GM19239 (cell line): Measurements from ENCODE around the gene COL1A1.

Experiments
- DNase-seq: peaks from one replicate; pipeline ENCODE4 v3.0.0; 2011; ENCODE audit warnings: low spot score; ENCODE audit not compliant: insufficient read length
- FAIRE-seq: peaks from 2 replicates; lab custom pipeline; 2011; peaks lifted over from hg19 to GRCh38; lab: Jason Lieb, UNC

The COL1A1 gene

DNA sequence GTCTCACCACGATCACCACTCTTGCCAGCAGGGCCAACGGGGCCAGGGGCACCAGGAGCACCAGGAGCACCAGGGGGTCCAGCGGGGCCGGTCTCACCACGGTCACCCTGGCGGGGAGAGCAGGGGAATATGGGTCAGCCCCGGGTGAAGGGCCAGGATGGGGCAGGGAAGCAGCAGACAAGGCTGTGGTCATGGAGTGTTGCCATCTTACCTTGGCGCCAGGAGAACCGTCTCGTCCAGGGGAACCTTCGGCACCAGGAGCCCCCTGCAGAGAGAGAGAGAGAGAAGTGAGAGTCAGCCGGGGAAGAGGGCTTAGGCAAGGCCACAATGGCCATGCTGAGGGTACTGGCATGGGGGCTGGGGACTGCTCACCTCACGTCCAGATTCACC, 12.9 kb downstream of the COL1A1 start:
- DNase-seq (no peak), FAIRE-seq (no peak)

DNA sequence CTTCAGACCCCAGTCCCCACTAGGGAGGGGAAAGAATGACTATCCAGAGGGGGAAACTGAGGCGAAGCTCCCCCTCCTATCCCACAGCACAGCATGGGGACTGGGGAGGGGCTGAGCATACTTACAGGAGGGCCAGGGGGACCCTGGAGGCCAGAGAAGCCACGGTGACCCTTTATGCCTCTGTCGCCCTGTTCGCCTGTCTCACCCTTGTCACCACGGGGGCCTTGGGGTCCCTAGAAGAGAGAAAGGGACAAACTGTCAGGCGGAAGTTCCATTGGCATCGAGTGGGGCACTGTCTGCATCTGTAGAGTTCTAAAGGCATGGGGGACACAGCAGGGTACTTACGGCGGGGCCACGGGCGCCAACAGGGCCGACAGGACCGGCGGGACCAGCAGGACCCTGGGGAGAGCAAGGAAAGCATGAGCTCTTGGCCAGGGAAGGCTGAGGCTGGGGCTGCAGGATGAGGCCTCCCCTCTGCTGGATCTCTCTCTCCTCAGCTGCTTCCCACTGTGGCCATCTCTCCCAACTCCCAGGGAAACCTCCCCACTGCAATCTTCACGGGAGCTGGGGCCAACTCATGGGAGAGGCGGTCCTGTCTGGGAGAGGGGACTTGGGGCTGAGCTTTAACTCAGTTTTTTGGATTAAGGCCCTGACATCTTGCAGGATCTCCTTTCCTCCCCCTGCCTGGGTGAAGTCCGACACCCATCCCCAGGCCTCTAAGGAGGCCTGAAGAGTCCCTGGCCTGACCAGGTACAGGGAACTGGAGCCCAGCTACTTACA, 13.5 kb downstream of the COL1A1 start:
- FAIRE-seq (no peak), DNase-seq (no peak)

DNA sequence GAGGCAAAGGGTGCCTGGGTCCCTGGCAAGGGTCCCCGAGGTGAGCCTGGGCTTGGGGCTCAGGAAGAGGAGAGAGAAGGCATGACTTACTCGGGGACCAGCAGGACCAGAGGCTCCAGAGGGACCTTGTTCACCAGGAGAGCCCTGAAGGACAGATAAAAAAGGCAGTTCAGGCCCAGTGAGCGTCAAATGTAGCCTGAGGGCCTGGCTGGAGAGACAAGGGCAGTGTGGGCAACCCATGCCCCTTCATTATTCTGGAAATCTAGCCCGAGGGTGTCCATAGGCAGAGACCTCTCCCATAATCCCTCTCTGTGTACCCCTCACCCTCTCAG, 14.1 kb downstream of the COL1A1 start:
- no peak for FAIRE-seq
- no peak for DNase-seq

GRCh38 chr17:50186661-50187393, 14.6 kb downstream of the COL1A1 start:
- FAIRE-seq (no peak), DNase-seq (no peak)

DNA sequence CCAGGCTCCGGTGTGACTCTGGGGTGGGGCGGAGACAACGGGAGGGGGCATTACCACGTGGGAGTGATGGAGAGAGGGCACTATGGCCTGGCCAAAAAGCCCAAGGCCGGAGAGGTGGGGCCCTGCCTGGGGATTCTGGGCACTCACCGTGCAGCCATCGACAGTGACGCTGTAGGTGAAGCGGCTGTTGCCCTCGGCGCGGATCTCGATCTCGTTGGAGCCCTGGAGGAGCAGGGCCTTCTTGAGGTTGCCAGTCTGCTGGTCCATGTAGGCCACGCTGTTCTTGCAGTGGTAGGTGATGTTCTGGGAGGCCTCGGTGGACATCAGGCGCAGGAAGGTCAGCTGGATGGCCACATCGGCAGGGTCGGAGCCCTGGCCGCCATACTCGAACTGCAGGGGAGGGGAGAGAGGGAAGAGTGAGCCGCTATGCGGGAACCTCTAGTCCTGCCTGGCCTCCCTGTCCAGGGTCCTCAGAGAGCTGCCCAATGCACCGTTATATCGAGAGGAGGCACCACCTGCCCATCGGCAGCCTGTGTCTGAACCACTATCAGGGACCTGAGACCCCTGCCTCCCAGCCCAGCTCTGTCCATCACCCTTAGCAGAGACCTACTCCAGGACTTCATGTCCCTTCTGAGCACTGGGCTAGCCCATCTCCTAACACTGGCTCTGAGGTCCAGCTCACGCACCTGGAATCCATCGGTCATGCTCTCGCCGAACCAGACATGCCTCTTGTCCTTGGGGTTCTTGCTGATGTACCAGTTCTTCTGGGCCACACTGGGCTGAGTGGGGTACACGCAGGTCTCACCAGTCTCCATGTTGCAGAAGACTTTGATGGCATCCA, 15.6 kb downstream of the COL1A1 start:
- no peak for FAIRE-seq

DNA sequence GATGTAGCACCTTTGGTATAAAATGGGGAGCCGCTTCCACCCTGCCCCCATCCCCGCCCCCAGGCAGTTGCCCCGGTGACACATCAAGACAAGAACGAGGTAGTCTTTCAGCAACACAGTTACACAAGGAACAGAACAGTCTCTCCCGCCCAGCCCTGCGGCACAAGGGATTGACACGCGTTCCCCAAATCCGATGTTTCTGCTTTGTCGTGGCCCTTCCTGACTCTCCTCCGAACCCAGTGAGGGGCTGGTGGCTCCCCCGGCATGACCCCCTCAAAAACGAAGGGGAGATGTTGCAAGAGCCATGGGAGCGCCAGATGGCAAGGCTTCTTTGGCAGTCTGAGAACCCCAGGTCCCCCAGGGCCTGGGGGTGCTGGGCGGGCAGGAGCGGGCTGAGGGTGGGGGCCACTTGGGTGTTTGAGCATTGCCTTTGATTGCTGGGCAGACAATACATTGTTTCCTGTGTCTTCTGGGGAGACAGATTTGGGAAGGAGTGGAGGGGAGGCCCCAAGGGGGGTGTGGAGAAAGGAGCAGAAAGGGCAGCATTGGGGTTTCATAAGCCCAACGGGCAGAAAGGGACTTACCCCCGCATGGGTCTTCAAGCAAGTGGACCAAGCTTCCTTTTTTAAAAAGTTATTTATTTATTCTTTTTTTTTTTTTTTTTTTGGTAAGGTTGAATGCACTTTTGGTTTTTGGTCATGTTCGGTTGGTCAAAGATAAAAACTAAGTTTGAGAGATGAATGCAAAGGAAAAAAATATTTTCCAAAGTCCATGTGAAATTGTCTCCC, 16.6 kb downstream of the COL1A1 start:
- no peak for DNase-seq
- peak; percentile 8 for FAIRE-seq

More for the DNA sequence above, 15.6 kb downstream of the COL1A1 start:
- no peak for DNase-seq

DNA sequence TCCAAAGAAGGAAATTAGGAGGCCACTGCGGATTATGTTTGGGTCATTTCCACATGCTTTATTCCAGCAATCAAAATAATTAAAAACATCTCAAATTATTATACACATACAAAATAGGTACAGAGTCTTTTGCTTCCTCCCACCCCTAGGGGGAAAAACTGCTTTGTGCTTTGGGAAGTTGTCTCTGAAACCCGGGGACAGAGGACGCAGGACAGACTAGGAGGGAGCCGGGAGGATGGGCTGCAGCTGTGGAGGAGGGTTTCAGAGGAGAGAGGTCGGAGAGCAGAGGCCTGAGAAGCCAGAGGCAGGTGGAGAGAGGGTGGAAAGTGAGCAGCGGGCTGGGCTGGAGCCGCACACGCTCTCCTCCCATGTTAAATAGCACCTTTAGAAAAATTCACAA, 17.4 kb downstream of the COL1A1 start:
- FAIRE-seq: peak; percentile 49
- no peak for DNase-seq

GRCh38 chr17:50183421-50183994, 17.9 kb downstream of the COL1A1 start:
- peak; percentile 72 for FAIRE-seq
- DNase-seq: peak; percentile 52

GRCh38 chr17:50182783-50183420, 18.5 kb downstream of the COL1A1 start:
- DNase-seq (no peak), FAIRE-seq (no peak)

DNA sequence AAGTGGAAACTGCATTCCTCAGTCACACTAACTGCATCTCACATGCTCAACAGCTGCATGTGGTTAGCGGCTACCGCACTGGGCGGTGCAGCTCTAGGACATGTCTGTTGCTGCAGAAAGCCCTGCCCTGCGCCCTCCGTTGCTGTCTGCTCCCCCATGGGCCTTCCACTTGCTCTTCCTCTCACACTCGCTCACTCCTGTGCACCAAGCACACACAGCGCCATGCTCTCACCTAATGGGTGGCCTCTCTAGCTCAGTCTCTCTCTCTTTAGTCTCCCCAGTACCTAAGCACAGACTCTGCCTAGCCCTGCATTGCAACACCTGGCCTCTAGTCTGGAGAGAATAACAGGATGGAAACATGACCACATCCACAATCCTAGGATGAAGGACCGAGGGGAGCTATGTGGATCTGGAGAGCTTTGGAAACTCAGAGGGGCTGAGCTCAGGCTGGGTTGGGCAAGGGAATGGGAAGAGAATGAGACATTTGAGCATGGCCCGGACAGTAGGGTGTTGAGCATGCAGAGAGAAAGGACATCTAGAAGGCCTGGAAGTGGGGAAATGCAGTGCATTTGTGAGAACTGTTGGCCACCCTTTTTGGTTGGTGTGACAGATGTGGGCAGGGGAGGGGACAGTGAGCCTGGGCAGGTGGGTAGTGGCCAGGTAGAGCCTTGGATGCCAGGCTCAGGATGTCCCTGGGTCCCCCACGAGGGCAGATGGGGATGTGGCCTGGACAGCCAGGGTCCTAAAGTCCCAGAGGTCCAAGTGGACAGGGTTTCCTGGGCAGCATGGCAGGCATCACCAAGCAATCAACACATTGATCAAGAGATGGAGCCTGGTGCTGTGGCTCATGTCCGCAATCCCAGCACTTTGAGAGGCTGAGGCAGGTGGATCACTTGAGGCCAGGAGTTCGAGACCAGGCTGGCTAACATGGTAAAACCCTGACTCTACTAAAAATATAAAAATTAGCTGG, 19.6 kb downstream of the COL1A1 start:
- FAIRE-seq (no peak), DNase-seq (no peak)

DNA sequence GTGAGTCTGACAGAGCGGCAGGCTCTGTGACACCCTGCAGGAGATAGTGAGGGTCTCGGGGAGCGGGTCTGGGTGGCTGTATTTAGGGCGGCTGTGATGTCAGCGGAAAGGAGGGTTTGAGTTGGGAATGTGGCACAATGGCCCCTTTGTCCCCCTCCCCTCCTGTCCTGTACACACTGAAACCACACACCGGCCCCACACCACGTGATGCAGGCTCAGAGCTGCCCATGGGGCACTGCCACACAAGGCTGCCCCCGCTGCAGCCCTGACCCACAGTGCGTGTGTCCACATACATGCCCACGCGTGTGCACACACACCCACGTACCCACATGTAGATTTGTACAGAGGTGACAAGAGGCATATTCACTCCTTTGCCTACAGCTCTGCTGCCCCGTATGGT, 20.3 kb downstream of the COL1A1 start:
- FAIRE-seq: no peak

GRCh38 chr17:50180620-50181019, 20.8 kb downstream of the COL1A1 start:
- DNase-seq (no peak), FAIRE-seq (no peak)

More for the DNA sequence above, 20.3 kb downstream of the COL1A1 start:
- no peak for DNase-seq

GRCh38 chr17:50180111-50180510, 21.3 kb downstream of the COL1A1 start:
- FAIRE-seq: no peak
- DNase-seq: no peak

GRCh38 chr17:50177983-50178834, 23.2 kb downstream of the COL1A1 start:
- FAIRE-seq: peak; percentile 48
- no peak for DNase-seq

DNA sequence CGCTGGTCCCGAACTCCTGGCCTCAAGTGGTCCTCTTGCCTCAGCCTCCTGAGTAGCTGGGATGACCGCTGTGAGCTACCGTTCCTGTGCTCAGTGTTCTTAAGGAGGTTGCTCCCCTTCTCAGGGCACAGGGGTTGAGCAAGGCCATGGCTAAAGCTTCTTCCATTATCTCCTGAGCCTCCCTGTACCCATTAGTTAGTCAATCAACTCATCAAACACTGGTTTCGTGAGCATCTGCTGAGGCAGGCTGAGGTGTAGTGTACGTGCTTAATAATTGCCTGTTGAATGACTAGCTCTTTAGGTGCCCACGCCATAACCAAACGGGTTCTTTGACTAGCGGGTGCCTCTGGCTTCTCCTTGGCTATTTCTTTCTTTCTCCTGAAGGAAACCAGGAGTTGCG, 24.0 kb downstream of the COL1A1 start:
- no peak for DNase-seq

DNA sequence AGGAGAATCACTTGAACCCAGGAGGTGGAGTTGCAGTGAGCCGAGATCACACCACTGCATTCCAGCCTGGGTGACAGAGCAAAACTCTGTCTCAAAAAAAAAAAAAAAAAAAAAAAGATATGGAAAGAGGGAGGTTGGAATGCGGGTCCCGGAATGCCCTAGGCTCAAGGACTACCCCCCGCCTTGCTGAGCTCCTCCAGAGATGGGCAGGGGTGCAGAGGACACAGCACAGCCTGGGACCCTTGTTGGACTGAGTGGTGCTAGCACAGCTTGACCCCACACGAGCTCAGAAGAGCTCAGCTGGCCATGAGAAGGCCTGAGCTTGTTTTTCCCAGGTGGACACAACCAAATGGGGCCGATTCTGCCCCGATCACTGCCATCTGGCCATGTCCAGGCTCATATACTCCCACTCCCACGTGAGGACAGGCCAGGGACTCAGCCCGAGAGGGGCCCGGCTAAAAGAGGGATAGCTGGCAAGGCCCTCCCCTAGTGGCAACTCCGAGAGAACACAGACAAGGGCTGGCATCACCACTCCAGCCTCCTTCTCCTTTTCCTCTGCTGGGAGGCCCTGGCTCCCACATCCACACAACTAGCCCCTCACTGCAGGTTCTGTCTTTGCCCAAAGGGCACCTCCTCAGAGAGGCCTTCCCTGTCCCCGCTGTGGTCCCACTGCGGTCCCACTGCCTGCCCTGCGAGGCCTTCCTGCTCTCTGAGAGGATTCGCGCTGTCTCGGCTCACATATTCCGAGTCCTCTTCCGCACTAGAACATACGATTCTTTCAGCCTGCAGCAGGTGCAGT, 24.7 kb downstream of the COL1A1 start:
- no peak for FAIRE-seq
- DNase-seq: no peak

More for the DNA sequence above, 24.0 kb downstream of the COL1A1 start:
- no peak for FAIRE-seq
